ENCODE results near the gene HELT. TPM values are rescaled to one million over a fixed set of nuclear protein-coding genes. Genes with fewer than 3 reads are reported as not detected.
A peak's percentile ranks its signal among the peaks of the same experiment; 100 is the strongest.

Gene HELT
- total RNA-seq, 1 experiment from 2014 or later = 0.28 TPM

DNA sequence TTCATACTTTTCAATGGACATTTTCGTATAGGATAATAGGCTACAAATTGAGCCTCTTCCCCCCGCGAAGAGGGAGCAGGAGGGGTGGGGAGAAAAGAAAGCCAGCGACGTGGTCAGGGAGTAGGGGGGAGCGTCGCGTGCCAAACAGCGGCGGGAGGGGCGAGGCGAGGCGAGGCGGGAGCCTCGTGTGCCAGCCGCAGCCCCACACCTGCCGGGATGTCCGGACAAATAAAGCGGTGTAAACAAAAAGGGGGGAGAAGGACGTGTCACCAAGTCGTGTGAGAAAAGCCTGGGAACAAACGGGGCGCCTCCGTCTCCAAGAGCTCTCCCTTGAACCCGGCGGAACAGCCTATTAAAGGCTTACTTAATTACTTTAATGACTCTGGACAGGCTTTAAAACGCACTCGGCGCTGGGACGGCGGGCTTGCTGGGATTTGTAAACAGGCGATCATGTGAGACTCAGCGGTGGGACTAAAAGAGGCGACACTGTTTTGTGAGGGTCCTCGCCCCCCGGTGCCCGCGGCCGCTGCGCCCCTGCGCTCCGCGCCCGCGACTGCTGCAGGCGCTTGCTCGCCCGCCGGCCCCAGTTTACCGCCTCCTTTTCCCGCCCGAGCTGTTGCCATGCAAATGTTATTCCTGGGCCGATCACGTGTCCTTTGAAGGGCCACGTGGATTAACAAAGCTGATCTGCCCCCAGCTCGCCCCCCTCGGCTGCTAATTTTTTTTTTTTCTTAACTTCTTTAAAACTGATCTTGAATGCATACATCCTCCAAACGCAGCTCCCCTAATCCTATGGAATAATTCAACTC lies at the start of gene HELT (continued):
- TF ChIP-seq ATF1 (CRISPR knock-in tag; IDR thresholded peaks at IDR 0.05) = no peak
- peak; percentile 49; the same call in 1 of the 2 replicates for TF ChIP-seq NFE2L1 (CRISPR knock-in tag; IDR thresholded peaks at IDR 0.05)
- TF ChIP-seq, protein P1, sequence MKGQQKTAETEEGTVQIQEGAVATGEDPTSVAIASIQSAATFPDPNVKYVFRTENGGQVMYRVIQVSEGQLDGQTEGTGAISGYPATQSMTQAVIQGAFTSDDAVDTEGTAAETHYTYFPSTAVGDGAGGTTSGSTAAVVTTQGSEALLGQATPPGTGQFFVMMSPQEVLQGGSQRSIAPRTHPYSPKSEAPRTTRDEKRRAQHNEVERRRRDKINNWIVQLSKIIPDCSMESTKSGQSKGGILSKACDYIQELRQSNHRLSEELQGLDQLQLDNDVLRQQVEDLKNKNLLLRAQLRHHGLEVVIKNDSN (CRISPR knock-in tag; IDR thresholded peaks at IDR 0.05) = peak; percentile 88
- TF ChIP-seq TP53 (CRISPR knock-in tag; IDR thresholded peaks at IDR 0.05) = peak; percentile 20; the same call in 1 of the 2 replicates
- no peak; the same call in 1 of the 2 replicates for TF ChIP-seq ZBTB21 (CRISPR knock-in tag; IDR thresholded peaks at IDR 0.05; ENCODE audit: borderline replicate concordance)
- TF ChIP-seq ZNF121 (CRISPR knock-in tag; IDR thresholded peaks at IDR 0.05) = peak; percentile 87
- TF ChIP-seq SOX15 (CRISPR knock-in tag; IDR thresholded peaks at IDR 0.05) = no peak
- 0 out of 2 replicates have a peak, but pooled peaks have one; percentile 20 for TF ChIP-seq NFYB (CRISPR knock-in tag; conservative IDR thresholded peaks at IDR 0.05; ENCODE audit: low read depth)
- TF ChIP-seq HMGA2 (CRISPR knock-in tag; IDR thresholded peaks at IDR 0.05) = no peak
- TF ChIP-seq, protein P2, sequence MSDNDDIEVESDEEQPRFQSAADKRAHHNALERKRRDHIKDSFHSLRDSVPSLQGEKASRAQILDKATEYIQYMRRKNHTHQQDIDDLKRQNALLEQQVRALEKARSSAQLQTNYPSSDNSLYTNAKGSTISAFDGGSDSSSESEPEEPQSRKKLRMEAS (CRISPR knock-in tag; IDR thresholded peaks at IDR 0.05) = peak; percentile 78
- peak; percentile 35; the same call in 1 of the 2 replicates for TF ChIP-seq ETV6 (CRISPR knock-in tag; IDR thresholded peaks at IDR 0.05)
- TF ChIP-seq, protein P3, sequence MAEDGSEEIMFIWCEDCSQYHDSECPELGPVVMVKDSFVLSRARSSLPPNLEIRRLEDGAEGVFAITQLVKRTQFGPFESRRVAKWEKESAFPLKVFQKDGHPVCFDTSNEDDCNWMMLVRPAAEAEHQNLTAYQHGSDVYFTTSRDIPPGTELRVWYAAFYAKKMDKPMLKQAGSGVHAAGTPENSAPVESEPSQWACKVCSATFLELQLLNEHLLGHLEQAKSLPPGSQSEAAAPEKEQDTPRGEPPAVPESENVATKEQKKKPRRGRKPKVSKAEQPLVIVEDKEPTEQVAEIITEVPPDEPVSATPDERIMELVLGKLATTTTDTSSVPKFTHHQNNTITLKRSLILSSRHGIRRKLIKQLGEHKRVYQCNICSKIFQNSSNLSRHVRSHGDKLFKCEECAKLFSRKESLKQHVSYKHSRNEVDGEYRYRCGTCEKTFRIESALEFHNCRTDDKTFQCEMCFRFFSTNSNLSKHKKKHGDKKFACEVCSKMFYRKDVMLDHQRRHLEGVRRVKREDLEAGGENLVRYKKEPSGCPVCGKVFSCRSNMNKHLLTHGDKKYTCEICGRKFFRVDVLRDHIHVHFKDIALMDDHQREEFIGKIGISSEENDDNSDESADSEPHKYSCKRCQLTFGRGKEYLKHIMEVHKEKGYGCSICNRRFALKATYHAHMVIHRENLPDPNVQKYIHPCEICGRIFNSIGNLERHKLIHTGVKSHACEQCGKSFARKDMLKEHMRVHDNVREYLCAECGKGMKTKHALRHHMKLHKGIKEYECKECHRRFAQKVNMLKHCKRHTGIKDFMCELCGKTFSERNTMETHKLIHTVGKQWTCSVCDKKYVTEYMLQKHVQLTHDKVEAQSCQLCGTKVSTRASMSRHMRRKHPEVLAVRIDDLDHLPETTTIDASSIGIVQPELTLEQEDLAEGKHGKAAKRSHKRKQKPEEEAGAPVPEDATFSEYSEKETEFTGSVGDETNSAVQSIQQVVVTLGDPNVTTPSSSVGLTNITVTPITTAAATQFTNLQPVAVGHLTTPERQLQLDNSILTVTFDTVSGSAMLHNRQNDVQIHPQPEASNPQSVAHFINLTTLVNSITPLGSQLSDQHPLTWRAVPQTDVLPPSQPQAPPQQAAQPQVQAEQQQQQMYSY (CRISPR knock-in tag; IDR thresholded peaks at IDR 0.05) = no peak
- no peak for TF ChIP-seq ZNF219 (CRISPR knock-in tag; IDR thresholded peaks at IDR 0.05; ENCODE audit: borderline replicate concordance)
- no peak for TF ChIP-seq ZNF232 (CRISPR knock-in tag; IDR thresholded peaks at IDR 0.05)
- TF ChIP-seq, protein P4, sequence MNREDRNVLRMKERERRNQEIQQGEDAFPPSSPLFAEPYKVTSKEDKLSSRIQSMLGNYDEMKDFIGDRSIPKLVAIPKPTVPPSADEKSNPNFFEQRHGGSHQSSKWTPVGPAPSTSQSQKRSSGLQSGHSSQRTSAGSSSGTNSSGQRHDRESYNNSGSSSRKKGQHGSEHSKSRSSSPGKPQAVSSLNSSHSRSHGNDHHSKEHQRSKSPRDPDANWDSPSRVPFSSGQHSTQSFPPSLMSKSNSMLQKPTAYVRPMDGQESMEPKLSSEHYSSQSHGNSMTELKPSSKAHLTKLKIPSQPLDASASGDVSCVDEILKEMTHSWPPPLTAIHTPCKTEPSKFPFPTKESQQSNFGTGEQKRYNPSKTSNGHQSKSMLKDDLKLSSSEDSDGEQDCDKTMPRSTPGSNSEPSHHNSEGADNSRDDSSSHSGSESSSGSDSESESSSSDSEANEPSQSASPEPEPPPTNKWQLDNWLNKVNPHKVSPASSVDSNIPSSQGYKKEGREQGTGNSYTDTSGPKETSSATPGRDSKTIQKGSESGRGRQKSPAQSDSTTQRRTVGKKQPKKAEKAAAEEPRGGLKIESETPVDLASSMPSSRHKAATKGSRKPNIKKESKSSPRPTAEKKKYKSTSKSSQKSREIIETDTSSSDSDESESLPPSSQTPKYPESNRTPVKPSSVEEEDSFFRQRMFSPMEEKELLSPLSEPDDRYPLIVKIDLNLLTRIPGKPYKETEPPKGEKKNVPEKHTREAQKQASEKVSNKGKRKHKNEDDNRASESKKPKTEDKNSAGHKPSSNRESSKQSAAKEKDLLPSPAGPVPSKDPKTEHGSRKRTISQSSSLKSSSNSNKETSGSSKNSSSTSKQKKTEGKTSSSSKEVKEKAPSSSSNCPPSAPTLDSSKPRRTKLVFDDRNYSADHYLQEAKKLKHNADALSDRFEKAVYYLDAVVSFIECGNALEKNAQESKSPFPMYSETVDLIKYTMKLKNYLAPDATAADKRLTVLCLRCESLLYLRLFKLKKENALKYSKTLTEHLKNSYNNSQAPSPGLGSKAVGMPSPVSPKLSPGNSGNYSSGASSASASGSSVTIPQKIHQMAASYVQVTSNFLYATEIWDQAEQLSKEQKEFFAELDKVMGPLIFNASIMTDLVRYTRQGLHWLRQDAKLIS (CRISPR knock-in tag; IDR thresholded peaks at IDR 0.05; ENCODE audit: borderline replicate concordance) = 0 out of 2 replicates have a peak, but pooled peaks have one; percentile 17
- TF ChIP-seq ELF4 (CRISPR knock-in tag; IDR thresholded peaks at IDR 0.05; ENCODE audit: low read depth) = no peak

DNA sequence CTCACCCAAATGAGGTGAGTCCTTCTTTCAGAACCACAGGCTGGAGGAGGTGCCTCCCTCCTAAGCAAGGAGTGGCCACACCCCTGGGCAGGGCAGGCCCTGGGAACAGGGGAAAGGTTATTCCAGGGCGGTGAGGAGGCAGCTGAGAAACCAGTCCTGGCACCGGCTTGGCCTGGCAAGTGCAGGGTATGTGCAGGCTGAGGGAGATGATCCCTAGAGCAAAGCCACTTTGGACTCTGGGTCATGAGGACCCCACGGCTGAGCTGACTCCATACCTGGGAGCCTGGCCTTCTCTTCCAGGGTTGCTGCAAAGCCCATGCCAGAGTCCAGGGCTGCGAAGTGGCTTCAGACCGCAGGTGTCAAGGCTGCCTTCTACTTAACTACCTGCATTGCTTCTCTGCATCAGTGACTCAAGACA lies 49.5 kb upstream of the HELT start:
- peaks cover 7% of the 10 kb centered on the region for H3K27me3 Mint-ChIP-seq (ENCODE audit: low read depth)
- H3K27ac Mint-ChIP-seq = no peak overlapping the region
- ATAC-seq = peak; percentile 47; the same call in 1 of the 2 replicates
- peaks cover 45% of the 10 kb centered on the region for H3K9me3 Mint-ChIP-seq
- ChIA-PET CTCF (no interaction called here), POLR2A (no interaction called here)
- no peak overlapping the region for H3K4me3 Mint-ChIP-seq
- DNase-seq (ENCODE audit: low spot score) = no peak
- no peaks in the 10 kb centered on the region for H3K4me1 Mint-ChIP-seq
- H3K36me3 Mint-ChIP-seq = peaks cover 29% of the 10 kb centered on the region
- TF ChIP-seq, protein P5, sequence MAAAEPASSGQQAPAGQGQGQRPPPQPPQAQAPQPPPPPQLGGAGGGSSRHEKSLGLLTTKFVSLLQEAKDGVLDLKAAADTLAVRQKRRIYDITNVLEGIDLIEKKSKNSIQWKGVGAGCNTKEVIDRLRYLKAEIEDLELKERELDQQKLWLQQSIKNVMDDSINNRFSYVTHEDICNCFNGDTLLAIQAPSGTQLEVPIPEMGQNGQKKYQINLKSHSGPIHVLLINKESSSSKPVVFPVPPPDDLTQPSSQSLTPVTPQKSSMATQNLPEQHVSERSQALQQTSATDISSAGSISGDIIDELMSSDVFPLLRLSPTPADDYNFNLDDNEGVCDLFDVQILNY (CRISPR knock-in tag; IDR thresholded peaks at IDR 0.05) = no peak
- TF ChIP-seq, protein P6, sequence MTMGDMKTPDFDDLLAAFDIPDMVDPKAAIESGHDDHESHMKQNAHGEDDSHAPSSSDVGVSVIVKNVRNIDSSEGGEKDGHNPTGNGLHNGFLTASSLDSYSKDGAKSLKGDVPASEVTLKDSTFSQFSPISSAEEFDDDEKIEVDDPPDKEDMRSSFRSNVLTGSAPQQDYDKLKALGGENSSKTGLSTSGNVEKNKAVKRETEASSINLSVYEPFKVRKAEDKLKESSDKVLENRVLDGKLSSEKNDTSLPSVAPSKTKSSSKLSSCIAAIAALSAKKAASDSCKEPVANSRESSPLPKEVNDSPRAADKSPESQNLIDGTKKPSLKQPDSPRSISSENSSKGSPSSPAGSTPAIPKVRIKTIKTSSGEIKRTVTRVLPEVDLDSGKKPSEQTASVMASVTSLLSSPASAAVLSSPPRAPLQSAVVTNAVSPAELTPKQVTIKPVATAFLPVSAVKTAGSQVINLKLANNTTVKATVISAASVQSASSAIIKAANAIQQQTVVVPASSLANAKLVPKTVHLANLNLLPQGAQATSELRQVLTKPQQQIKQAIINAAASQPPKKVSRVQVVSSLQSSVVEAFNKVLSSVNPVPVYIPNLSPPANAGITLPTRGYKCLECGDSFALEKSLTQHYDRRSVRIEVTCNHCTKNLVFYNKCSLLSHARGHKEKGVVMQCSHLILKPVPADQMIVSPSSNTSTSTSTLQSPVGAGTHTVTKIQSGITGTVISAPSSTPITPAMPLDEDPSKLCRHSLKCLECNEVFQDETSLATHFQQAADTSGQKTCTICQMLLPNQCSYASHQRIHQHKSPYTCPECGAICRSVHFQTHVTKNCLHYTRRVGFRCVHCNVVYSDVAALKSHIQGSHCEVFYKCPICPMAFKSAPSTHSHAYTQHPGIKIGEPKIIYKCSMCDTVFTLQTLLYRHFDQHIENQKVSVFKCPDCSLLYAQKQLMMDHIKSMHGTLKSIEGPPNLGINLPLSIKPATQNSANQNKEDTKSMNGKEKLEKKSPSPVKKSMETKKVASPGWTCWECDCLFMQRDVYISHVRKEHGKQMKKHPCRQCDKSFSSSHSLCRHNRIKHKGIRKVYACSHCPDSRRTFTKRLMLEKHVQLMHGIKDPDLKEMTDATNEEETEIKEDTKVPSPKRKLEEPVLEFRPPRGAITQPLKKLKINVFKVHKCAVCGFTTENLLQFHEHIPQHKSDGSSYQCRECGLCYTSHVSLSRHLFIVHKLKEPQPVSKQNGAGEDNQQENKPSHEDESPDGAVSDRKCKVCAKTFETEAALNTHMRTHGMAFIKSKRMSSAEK (CRISPR knock-in tag; IDR thresholded peaks at IDR 0.05; ENCODE audit: borderline replicate concordance) = no peak
- TF ChIP-seq, protein P7, sequence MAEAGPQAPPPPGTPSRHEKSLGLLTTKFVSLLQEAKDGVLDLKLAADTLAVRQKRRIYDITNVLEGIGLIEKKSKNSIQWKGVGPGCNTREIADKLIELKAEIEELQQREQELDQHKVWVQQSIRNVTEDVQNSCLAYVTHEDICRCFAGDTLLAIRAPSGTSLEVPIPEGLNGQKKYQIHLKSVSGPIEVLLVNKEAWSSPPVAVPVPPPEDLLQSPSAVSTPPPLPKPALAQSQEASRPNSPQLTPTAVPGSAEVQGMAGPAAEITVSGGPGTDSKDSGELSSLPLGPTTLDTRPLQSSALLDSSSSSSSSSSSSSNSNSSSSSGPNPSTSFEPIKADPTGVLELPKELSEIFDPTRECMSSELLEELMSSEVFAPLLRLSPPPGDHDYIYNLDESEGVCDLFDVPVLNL (CRISPR knock-in tag; IDR thresholded peaks at IDR 0.05; ENCODE audit: borderline replicate concordance, low read depth) = no peak
- no peak for TF ChIP-seq FOXP1 (CRISPR knock-in tag; IDR thresholded peaks at IDR 0.05; ENCODE audit: borderline replicate concordance)
